Thyroid gland (tissue), 4 donors: ENCODE results near the gene THBD. TPM values are rescaled to one million over a fixed set of nuclear protein-coding genes. Genes with fewer than 3 reads are reported as not detected.

Experiments
- DNase-seq, 2 donors: peaks; one replicate each; pipeline ENCODE4 v3.0.0-alpha.2; 2019
- H3K27ac ChIP-seq, 3 donors: fragments of 200-600 bp; sonication (generic); 1 replicate in 2 of 3; 2 replicates in 1 of 3; pipeline ENCODE4 v1.5.1; 2016 to 2019; ENCODE audit warnings: mild to moderate bottlenecking in 1 of 3, moderate library complexity in 1 of 3
- H3K27me3 ChIP-seq: fragments of 200-600 bp; sonication (generic); one replicate; pipeline ENCODE4 v1.5.1; 2019
- H3K36me3 ChIP-seq, 2 donors: fragments of 200-600 bp; sonication (generic); one replicate each; pipeline ENCODE4 v1.5.1; 2016 to 2019
- H3K4me1 ChIP-seq, 2 donors: fragments of 200-600 bp; sonication (generic); one replicate each; pipeline ENCODE4 v1.5.1; 2017 to 2019
- H3K4me3 ChIP-seq, 3 donors: fragments of 200-600 bp; sonication (generic); replicated peaks in 1 of 3; 1 replicate in 2 of 3; 2 replicates in 1 of 3; pipeline ENCODE4 v1.5.1; 2016; ENCODE audit warnings: mild to moderate bottlenecking in 1 of 3
- H3K9me3 ChIP-seq: fragments of 200-600 bp; sonication (generic); one replicate; pipeline ENCODE4 v1.5.1; 2017
- CTCF ChIP-seq, 6 experiments: fragments of 200-600 bp in 3 of 6; fragments of 450-650 bp in 3 of 6; sonication (generic) in 3 of 6; IDR thresholded peaks; one replicate each; pipeline ENCODE4 v1.5.1; 2016 to 2019; ENCODE audit warnings: antibody characterized with exemption in 6 of 6, mild to moderate bottlenecking in 2 of 6, inconsistent platforms in 1 of 6, moderate library complexity in 1 of 6
- POLR2A ChIP-seq, 2 donors: fragments of 450-650 bp; IDR thresholded peaks; one replicate each; pipeline ENCODE4 v1.6.1; 2017; ENCODE audit warnings: antibody characterized with exemption in 2 of 2, mild to moderate bottlenecking in 2 of 2, moderate library complexity in 1 of 2
- WGBS, 2 donors: methylation state at CpG; one replicate each; pipeline ENCODE4 v1.1.5; 2017; 5-methylcytosine and 5-hydroxymethylcytosine counted together
- intact Hi-C: fragments of 100-400 bp; cut with DNase I; formaldehyde crosslinking; loops from one replicate; pipeline ENCODE4 v1.15.1; 2023
- total RNA-seq, 4 donors: library from RNA; depleted of rRNA; stranded (reverse); fragments of >200 nt; gene quantifications; one replicate each; pipeline ENCODE4 v1.2.3, GENCODE V29; 2016

The THBD gene
- total RNA-seq, 4 donors from 2014 or later = 30.4 to 78.5 (median 72.2) TPM

- no peak for TF ChIP-seq POLR2A (IDR thresholded peaks at IDR 0.05)
- TF ChIP-seq CTCF (IDR thresholded peaks at IDR 0.05) = no peak
- intact Hi-C loops = loop anchor here (10.0 kb wide), 1 partner anchor 298 kb away; no protein-coding TSS in a partner anchor
- H3K36me3 ChIP-seq = no peaks in the 10 kb centered on the region
- peaks cover 24 to 46% of the 10 kb centered on the region in 2 donors for H3K4me1 ChIP-seq
- DNase-seq = no peak
- no peaks in the 10 kb centered on the region for H3K27me3 ChIP-seq
- H3K9me3 ChIP-seq = no peaks in the 10 kb centered on the region
- H3K4me3 ChIP-seq = no peak overlapping the region
- H3K27ac ChIP-seq = peak overlapping the region; percentile 2 to 88 (median 85)
These were observed 3.0 kb downstream of the THBD start for GRCh38 chr20:23046431-23046830.

GRCh38 chr20:23043376-23043775 is 6.1 kb downstream of the THBD start:
- no peaks in the 10 kb centered on the region for H3K27me3 ChIP-seq
- peaks cover 23 to 28% of the 10 kb centered on the region in 2 donors for H3K4me1 ChIP-seq
- no peak overlapping the region for H3K27ac ChIP-seq
- intact Hi-C loops = loop anchor here (10.0 kb wide), 1 partner anchor 301 kb away; no protein-coding TSS in a partner anchor
- TF ChIP-seq CTCF (IDR thresholded peaks at IDR 0.05) = no peak
- TF ChIP-seq POLR2A (IDR thresholded peaks at IDR 0.05) = no peak
- no peak overlapping the region for H3K4me3 ChIP-seq
- no peak for DNase-seq
- H3K36me3 ChIP-seq = no peaks in the 10 kb centered on the region
- no peaks in the 10 kb centered on the region for H3K9me3 ChIP-seq
- 87 to 89% methylated on average over 6 of the region's 6 CpGs for WGBS, 2 donors

DNA sequence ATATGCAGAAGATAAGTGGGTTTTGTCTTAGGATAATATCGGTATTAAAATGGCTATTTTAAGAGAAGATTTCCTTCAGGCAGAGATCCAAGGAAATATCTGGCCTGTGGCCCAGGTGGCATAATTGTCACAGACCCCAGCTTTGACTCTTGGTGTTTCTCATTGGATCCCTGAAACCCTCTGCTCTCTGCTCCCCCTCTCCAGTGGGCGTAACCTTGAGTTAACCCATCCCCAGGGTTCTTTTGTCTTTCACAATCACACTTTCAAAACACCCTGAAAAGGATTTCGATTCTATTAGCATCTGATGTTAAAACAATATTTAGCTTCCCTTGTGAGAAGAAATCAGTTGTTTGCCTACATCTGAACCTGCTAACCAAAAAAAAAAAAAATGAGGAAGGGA is 7.2 kb downstream of the THBD start:
- Histone ChIP-seq H3K36me3 (no peaks in the 10 kb centered on the region), H3K4me1 (peaks cover 12 to 17% of the 10 kb centered on the region in 2 donors), H3K9me3 (no peaks in the 10 kb centered on the region), H3K27me3 (no peaks in the 10 kb centered on the region), H3K4me3 (no peak overlapping the region), H3K27ac (no peak overlapping the region)
- TF ChIP-seq POLR2A (IDR thresholded peaks at IDR 0.05) (no peak), CTCF (IDR thresholded peaks at IDR 0.05) (no peak)
- 49 to 53% methylated on average over 3 of the region's 3 CpGs for whole genome bisulfite sequencing, 2 donors
- intact Hi-C loops = loop anchor here (10.0 kb wide), 1 partner anchor 303 kb away; no protein-coding TSS in a partner anchor
- no peak for DNase-seq

- intact Hi-C loops = loop anchor here (10.0 kb wide), 2 partner anchors 305 to 345 kb away; no protein-coding TSS in a partner anchor
- 77 to 78% methylated on average over 3 of the region's 3 CpGs for WGBS, 2 donors
- H3K27ac ChIP-seq = no peak overlapping the region
- H3K4me1 ChIP-seq = peaks cover 0 to 6% of the 10 kb centered on the region in 2 donors
- no peaks in the 10 kb centered on the region for H3K27me3 ChIP-seq
- H3K4me3 ChIP-seq = no peak overlapping the region
- no peak for DNase-seq
- H3K9me3 ChIP-seq = no peaks in the 10 kb centered on the region
- H3K36me3 ChIP-seq = no peaks in the 10 kb centered on the region
- TF ChIP-seq CTCF (IDR thresholded peaks at IDR 0.05) = no peak
- no peak for TF ChIP-seq POLR2A (IDR thresholded peaks at IDR 0.05)
These were observed 9.5 kb downstream of the THBD start for GRCh38 chr20:23039885-23040508.

GRCh38 chr20:23039136-23039875 is 10.2 kb downstream of the THBD start:
- no peak for DNase-seq
- peaks cover 0 to 8% of the 10 kb centered on the region in 2 donors for H3K4me1 ChIP-seq
- no peak for TF ChIP-seq POLR2A (IDR thresholded peaks at IDR 0.05)
- no peak for TF ChIP-seq CTCF (IDR thresholded peaks at IDR 0.05)
- WGBS, 2 donors = 77 to 87% methylated on average over 3 to 5 of the region's 5 CpGs
- H3K4me3 ChIP-seq = no peak overlapping the region
- H3K27ac ChIP-seq = no peak overlapping the region
- H3K36me3 ChIP-seq = no peaks in the 10 kb centered on the region
- H3K9me3 ChIP-seq = no peaks in the 10 kb centered on the region
- H3K27me3 ChIP-seq = no peaks in the 10 kb centered on the region
- intact Hi-C loops = loop anchor here (10.0 kb wide), 1 partner anchor 345 kb away; no protein-coding TSS in a partner anchor
